Ascending aorta (tissue), 2 donors: Measurements from ENCODE around the gene MEF2C. TPM values are rescaled to one million over a fixed set of nuclear protein-coding genes. Genes with fewer than 3 reads are reported as not detected.
"Not testable (repeated sequence)": the region's sequence is repeated elsewhere in the genome, so short reads cannot be mapped to it uniquely, and the experiment has no call there.

Experiments
- DNase-seq, 2 donors: peaks; one replicate each; pipeline ENCODE4 v3.0.0-alpha.2; 2019; ENCODE audit warnings: low spot score in 2 of 2
- H3K27ac ChIP-seq, 2 donors: fragments of 200-600 bp; sonication (generic); one replicate each; pipeline ENCODE4 v1.5.1; 2016 to 2017; ENCODE audit warnings: mild to moderate bottlenecking in 1 of 2
- H3K27me3 ChIP-seq: fragments of 200-600 bp; sonication (generic); one replicate; pipeline ENCODE4 v1.5.1; 2017
- H3K36me3 ChIP-seq, 2 donors: fragments of 200-600 bp; sonication (generic); one replicate each; pipeline ENCODE4 v1.5.1; 2016
- H3K4me1 ChIP-seq, 2 donors: fragments of 200-600 bp; sonication (generic); one replicate each; pipeline ENCODE4 v1.5.1; 2016 to 2017; ENCODE audit warnings: mild to moderate bottlenecking in 1 of 2
- H3K4me3 ChIP-seq, 2 donors: fragments of 200-600 bp; sonication (generic); one replicate each; pipeline ENCODE4 v1.5.1; 2016 to 2017; ENCODE audit warnings: mild to moderate bottlenecking in 1 of 2
- H3K9me3 ChIP-seq, 2 donors: fragments of 200-600 bp; sonication (generic); one replicate each; pipeline ENCODE4 v1.5.1; 2016
- CTCF ChIP-seq, 3 experiments: fragments of 200-600 bp in 2 of 3; fragments of 450-650 bp in 1 of 3; sonication (generic) in 2 of 3; IDR thresholded peaks; one replicate each; pipeline ENCODE4 v1.5.1; 2016 to 2019; ENCODE audit warnings: antibody characterized with exemption in 3 of 3, mild to moderate bottlenecking in 1 of 3, moderate library complexity in 1 of 3
- intact Hi-C: fragments of 100-400 bp; cut with DNase I; formaldehyde crosslinking; loops from one replicate; pipeline ENCODE4 v1.15.1; 2023
- total RNA-seq: library from RNA; depleted of rRNA; stranded (reverse); fragments of >200 nt; gene quantifications from one replicate; pipeline ENCODE4 v1.1.0, GENCODE V29; 2016

The MEF2C gene
- total RNA-seq, 1 donor from 2014 or later = 138 TPM

GRCh38 chr5:88803309-88803708, 79.7 kb downstream of the MEF2C start:
- Histone ChIP-seq H3K4me1 (peaks cover 4 to 6% of the 10 kb centered on the region in 2 donors), H3K36me3 (peaks cover 10 to 24% of the 10 kb centered on the region in 2 donors), H3K4me3 (no peak overlapping the region), H3K27me3 (no peaks in the 10 kb centered on the region), H3K27ac (peak overlapping the region in 1 of 2 donors; percentile 8), H3K9me3 (no peaks in the 10 kb centered on the region)
- TF ChIP-seq CTCF (IDR thresholded peaks at IDR 0.05) = no peak
- no peak for DNase-seq
- intact Hi-C loops = no loop called here

- H3K9me3 ChIP-seq = no peaks in the 10 kb centered on the region
- H3K27me3 ChIP-seq = no peaks in the 10 kb centered on the region
- no peak for TF ChIP-seq CTCF (IDR thresholded peaks at IDR 0.05)
- peaks cover 11 to 24% of the 10 kb centered on the region in 2 donors for H3K36me3 ChIP-seq
- H3K27ac ChIP-seq = no peak overlapping the region
- H3K4me3 ChIP-seq = no peak overlapping the region
- H3K4me1 ChIP-seq = peaks cover 4 to 6% of the 10 kb centered on the region in 2 donors
- intact Hi-C loops = no loop called here
- DNase-seq = no peak
These were observed 82.9 kb downstream of the MEF2C start for GRCh38 chr5:88799938-88800535.

- intact Hi-C loops, DNase-seq, H3K4me1 ChIP-seq, H3K9me3 ChIP-seq, H3K27me3 ChIP-seq, H3K4me3 ChIP-seq: not testable (repeated sequence)
- peak overlapping the region in 1 of 2 donors; percentile 19 for H3K27ac ChIP-seq
- H3K36me3 ChIP-seq = peaks cover 11 to 18% of the 10 kb centered on the region in 2 donors
These were observed 84.1 kb downstream of the MEF2C start for GRCh38 chr5:88798933-88799332.

- intact Hi-C loops, H3K9me3 ChIP-seq, H3K27ac ChIP-seq, H3K27me3 ChIP-seq, H3K4me1 ChIP-seq, DNase-seq, H3K4me3 ChIP-seq, H3K36me3 ChIP-seq: not testable (repeated sequence)
These were observed 89.2 kb downstream of the MEF2C start for GRCh38 chr5:88793797-88794196.

GRCh38 chr5:88792144-88792840, 90.7 kb downstream of the MEF2C start:
- peaks cover under 1 to 6% of the 10 kb centered on the region in 2 donors for H3K4me1 ChIP-seq
- peak overlapping the region; percentile 47 to 61 for H3K27ac ChIP-seq
- no peaks in the 10 kb centered on the region for H3K27me3 ChIP-seq
- no peak for DNase-seq
- H3K4me3 ChIP-seq = no peak overlapping the region
- H3K36me3 ChIP-seq = no peaks in the 10 kb centered on the region
- H3K9me3 ChIP-seq = no peaks in the 10 kb centered on the region
- no peak for TF ChIP-seq CTCF (IDR thresholded peaks at IDR 0.05)
- intact Hi-C loops = no loop called here

GRCh38 chr5:88787856-88788255, 95.1 kb downstream of the MEF2C start:
- no peak overlapping the region for H3K4me3 ChIP-seq
- intact Hi-C loops = loop anchor here (2.0 kb wide), 1 partner anchor 39 kb away; no protein-coding TSS in a partner anchor
- no peaks in the 10 kb centered on the region for H3K36me3 ChIP-seq
- no peak for TF ChIP-seq CTCF (IDR thresholded peaks at IDR 0.05)
- H3K27me3 ChIP-seq = no peaks in the 10 kb centered on the region
- DNase-seq = peak in 1 of 2 donors; percentile 83
- H3K4me1 ChIP-seq = peaks cover 10 to 27% of the 10 kb centered on the region in 2 donors
- no peaks in the 10 kb centered on the region for H3K9me3 ChIP-seq
- H3K27ac ChIP-seq = peak overlapping the region; percentile 84 to 90
